ENCODE results near the gene RGS17.

DNA sequence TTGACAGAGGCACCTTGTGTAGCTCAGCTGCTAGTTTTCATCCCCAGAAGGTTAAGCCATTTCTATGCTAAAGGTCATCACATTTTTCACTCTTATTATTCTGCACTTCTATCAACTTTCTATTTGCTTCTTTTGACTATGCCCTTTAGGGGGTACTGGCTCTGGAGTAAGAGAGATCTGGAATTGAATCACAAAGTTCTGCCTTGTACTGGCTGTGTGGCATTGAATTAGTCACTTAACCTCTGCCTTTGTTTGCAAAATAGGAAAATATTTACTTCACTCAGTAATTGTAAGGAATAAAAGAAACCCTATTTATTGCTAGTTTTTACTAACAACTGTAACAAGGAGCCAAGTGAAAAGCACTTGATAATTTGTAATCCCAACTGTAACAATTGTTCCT lies 71.8 kb downstream of the RGS17 start:
- TF ChIP-seq KAT7 (CRISPR knock-in tag; IDR thresholded peaks at IDR 0.05; ENCODE audit: borderline replicate concordance) (no peak), DRAP1 (CRISPR knock-in tag; IDR thresholded peaks at IDR 0.05) (no peak), HNF4A (CRISPR knock-in tag; IDR thresholded peaks at IDR 0.05) (no peak), ARID5B (CRISPR knock-in tag; IDR thresholded peaks at IDR 0.05) (no peak), ZNF10 (CRISPR knock-in tag; IDR thresholded peaks at IDR 0.05; ENCODE audit: borderline replicate concordance, low read depth) (no peak), MYC (CRISPR knock-in tag; IDR thresholded peaks at IDR 0.05; ENCODE audit: borderline replicate concordance) (no peak), ZNF292 (CRISPR knock-in tag; IDR thresholded peaks at IDR 0.05; ENCODE audit: borderline replicate concordance, low read depth) (no peak)
- TF ChIP-seq, protein P1, sequence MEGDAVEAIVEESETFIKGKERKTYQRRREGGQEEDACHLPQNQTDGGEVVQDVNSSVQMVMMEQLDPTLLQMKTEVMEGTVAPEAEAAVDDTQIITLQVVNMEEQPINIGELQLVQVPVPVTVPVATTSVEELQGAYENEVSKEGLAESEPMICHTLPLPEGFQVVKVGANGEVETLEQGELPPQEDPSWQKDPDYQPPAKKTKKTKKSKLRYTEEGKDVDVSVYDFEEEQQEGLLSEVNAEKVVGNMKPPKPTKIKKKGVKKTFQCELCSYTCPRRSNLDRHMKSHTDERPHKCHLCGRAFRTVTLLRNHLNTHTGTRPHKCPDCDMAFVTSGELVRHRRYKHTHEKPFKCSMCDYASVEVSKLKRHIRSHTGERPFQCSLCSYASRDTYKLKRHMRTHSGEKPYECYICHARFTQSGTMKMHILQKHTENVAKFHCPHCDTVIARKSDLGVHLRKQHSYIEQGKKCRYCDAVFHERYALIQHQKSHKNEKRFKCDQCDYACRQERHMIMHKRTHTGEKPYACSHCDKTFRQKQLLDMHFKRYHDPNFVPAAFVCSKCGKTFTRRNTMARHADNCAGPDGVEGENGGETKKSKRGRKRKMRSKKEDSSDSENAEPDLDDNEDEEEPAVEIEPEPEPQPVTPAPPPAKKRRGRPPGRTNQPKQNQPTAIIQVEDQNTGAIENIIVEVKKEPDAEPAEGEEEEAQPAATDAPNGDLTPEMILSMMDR (CRISPR knock-in tag; IDR thresholded peaks at IDR 0.05): no peak
- TF ChIP-seq, protein P2, sequence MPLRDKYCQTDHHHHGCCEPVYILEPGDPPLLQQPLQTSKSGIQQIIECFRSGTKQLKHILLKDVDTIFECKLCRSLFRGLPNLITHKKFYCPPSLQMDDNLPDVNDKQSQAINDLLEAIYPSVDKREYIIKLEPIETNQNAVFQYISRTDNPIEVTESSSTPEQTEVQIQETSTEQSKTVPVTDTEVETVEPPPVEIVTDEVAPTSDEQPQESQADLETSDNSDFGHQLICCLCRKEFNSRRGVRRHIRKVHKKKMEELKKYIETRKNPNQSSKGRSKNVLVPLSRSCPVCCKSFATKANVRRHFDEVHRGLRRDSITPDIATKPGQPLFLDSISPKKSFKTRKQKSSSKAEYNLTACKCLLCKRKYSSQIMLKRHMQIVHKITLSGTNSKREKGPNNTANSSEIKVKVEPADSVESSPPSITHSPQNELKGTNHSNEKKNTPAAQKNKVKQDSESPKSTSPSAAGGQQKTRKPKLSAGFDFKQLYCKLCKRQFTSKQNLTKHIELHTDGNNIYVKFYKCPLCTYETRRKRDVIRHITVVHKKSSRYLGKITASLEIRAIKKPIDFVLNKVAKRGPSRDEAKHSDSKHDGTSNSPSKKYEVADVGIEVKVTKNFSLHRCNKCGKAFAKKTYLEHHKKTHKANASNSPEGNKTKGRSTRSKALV (CRISPR knock-in tag; IDR thresholded peaks at IDR 0.05): no peak
